ENCODE results near the gene PFKFB2. TPM values are rescaled to one million over a fixed set of nuclear protein-coding genes. Genes with fewer than 3 reads are reported as not detected.

The PFKFB2 gene
- total RNA-seq, 2 experiments from 2014 or later: 3.1 to 3.5 TPM

DNA sequence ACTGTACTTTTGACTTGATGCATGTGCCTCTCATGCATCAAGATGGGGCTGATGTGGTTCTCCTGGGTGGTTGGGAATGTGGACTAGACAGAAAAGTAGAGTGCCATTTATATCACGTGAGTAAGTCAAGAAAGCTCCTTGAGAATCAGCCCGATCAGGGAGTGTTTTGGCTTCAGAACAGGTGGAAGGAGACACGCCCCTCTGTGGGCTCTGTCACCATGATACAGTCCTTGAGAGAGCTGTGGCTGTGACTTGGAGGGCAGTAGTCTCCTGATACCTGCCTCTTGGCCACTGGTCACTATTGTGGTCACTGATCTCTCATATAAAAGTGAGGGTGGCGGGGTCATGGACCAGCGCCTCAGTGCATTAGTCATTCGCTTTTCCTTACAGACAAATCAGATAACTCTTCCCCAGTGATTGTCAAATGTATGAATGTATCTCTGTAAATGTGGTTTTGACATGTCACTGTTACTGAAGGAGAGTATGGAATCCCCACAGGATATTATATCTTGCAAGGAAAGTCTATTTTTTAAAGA lies 26.7 kb downstream of the PFKFB2 start:
- CTCF ChIA-PET: interaction anchor here (0.6 to 5.6 kb wide), 13 partner anchors 7 to 549 kb away, joined by 3 to 38 read pairs (median 4); partner anchors contain the start of gene PFKFB2
- Mint-ChIP-seq H3K4me1 (peaks cover 3% of the 10 kb centered on the region), H3K36me3 (ENCODE audit: low read depth) (no peaks in the 10 kb centered on the region), H3K9me3 (ENCODE audit: low read depth) (no peaks in the 10 kb centered on the region), H3K4me3 (no peak overlapping the region), H3K27me3 (peaks cover 12% of the 10 kb centered on the region), H3K27ac (no peak overlapping the region)
- POLR2A ChIA-PET: no interaction called here
- intact Hi-C loops (cut with DNase I, micrococcal nuclease): loop anchor here in 1 of 2 experiments (5.0 kb wide), 2 partner anchors 72 to 593 kb away; no protein-coding TSS in a partner anchor
- no peak for DNase-seq
- no peak for ATAC-seq

DNA sequence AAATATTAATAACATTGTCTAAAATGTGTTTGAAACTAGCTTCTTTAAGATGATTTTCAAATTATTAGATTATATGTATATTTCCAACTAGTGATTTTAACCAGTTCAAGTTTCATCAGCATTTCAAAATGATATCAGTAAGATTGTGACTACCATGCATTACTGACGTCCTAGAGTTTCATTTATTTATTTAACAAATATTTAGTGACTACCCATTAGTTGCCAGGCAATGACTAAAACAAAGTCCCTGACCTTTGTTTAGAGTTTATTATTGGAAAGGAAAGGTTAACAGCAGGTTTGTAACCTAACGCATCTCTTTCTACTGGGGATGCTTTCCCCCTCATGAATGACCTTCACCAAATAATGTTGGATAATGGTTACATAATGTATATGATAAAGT lies 28.0 kb downstream of the PFKFB2 start:
- ATAC-seq (no peak), DNase-seq (no peak)
- H3K27ac Mint-ChIP-seq: no peak overlapping the region
- ChIA-PET CTCF (interaction anchor here (0.6 to 5.6 kb wide), 8 partner anchors 8 to 419 kb away, joined by 3 to 38 read pairs (median 5); partner anchors contain the start of gene CR1), POLR2A (no interaction called here)
- H3K4me1 Mint-ChIP-seq: peaks cover 9% of the 10 kb centered on the region
- no peaks in the 10 kb centered on the region for H3K36me3 Mint-ChIP-seq (ENCODE audit: low read depth)
- H3K27me3 Mint-ChIP-seq: peaks cover 12% of the 10 kb centered on the region
- H3K9me3 Mint-ChIP-seq (ENCODE audit: low read depth): no peaks in the 10 kb centered on the region
- no peak overlapping the region for H3K4me3 Mint-ChIP-seq
- intact Hi-C loops (cut with DNase I, micrococcal nuclease): loop anchor here in 1 of 2 experiments (5.0 kb wide), 1 partner anchor 591 kb away; no protein-coding TSS in a partner anchor

DNA sequence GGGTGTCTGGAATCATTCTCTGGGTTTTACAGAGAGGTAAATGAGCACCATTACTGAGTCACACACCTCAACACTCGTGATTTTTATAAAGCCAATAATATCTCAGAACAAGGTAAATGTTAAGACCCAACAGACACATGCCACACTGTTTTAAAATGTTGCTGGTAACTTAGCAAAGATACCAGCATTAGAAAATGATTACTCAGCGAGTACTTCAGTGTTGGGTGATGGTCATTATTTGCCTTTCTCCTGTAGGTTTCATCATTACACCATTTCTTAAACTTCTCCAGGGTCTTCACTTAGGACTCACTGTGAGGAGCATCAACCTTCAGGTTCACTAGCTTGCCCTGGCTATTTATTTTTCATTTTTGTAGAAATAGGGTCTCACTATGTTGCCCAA lies 28.7 kb downstream of the PFKFB2 start:
- H3K4me3 Mint-ChIP-seq: no peak overlapping the region
- no peaks in the 10 kb centered on the region for H3K9me3 Mint-ChIP-seq (ENCODE audit: low read depth)
- POLR2A ChIA-PET: no interaction called here
- no peak overlapping the region for H3K27ac Mint-ChIP-seq
- DNase-seq: no peak
- peaks cover 9% of the 10 kb centered on the region for H3K4me1 Mint-ChIP-seq
- no peak for ATAC-seq
- CTCF ChIA-PET: interaction anchor here (0.8 to 5.6 kb wide), 6 partner anchors 9 to 418 kb away, joined by 3 to 38 read pairs (median 14); no protein-coding TSS in a partner anchor
- no peaks in the 10 kb centered on the region for H3K36me3 Mint-ChIP-seq (ENCODE audit: low read depth)
- peaks cover 12% of the 10 kb centered on the region for H3K27me3 Mint-ChIP-seq
- intact Hi-C loops (cut with DNase I, micrococcal nuclease): loop anchor here in 1 of 2 experiments (5.0 kb wide), 1 partner anchor 590 kb away; no protein-coding TSS in a partner anchor

DNA sequence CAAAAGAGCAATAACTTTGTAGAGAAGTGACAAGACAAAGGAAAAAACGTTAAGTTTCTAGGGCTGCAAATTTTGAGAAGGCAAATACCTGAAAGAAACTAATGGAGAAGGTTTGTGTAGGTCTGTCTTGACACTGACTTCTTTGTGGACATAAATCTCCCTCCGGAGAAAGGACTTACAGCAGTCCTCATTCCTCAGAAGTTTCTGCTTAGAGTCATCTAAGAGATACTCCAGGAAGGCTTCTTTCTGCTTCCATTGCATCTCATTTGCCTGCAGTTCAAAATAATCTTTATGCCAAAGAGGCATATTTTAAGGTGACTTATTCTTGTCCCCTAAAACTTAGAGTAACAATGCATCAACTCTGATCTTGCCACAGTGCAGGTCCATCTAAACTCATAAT lies 31.2 kb downstream of the PFKFB2 start:
- ATAC-seq (no peak), DNase-seq (no peak)
- ChIA-PET CTCF (interaction anchor here (0.5 to 5.6 kb wide), 24 partner anchors 8 to 588 kb away, joined by 3 to 38 read pairs (median 4); partner anchors contain the start of genes C1orf116 and PFKFB2), POLR2A (no interaction called here)
- Mint-ChIP-seq H3K9me3 (ENCODE audit: low read depth) (no peaks in the 10 kb centered on the region), H3K4me1 (peaks cover 15% of the 10 kb centered on the region), H3K36me3 (ENCODE audit: low read depth) (no peaks in the 10 kb centered on the region), H3K4me3 (no peak overlapping the region), H3K27me3 (peaks cover 7% of the 10 kb centered on the region), H3K27ac (no peak overlapping the region)
- intact Hi-C loops (cut with DNase I, micrococcal nuclease): loop anchor here (1.0 to 5.0 kb wide), 4 partner anchors 320 to 588 kb away; no protein-coding TSS in a partner anchor

DNA sequence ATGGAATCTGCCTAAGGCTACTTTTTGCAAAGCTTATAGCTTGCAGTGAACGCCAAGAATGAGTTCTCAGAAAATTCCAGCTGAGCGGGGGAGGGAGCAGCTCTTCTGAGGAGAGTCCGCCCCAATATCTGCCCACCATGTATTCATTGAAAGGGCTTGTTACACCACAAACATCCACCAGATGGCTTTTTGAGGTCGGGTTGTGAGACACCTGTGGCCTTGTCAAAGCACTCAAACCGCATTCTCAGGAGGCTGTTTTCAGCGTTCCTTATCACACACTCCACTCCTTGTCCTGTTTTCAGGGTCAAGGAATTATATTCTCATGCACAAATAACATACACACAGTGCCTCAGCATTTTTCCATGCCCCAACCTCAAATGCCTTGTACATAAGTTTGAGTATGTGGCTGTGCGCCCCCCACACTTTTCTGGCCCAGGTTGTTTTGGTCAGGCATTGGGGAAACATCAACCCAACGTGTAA lies 31.7 kb downstream of the PFKFB2 start:
- Mint-ChIP-seq H3K27me3 (peaks cover 7% of the 10 kb centered on the region), H3K27ac (no peak overlapping the region), H3K36me3 (ENCODE audit: low read depth) (no peaks in the 10 kb centered on the region), H3K4me3 (no peak overlapping the region), H3K9me3 (ENCODE audit: low read depth) (no peaks in the 10 kb centered on the region), H3K4me1 (peaks cover 20% of the 10 kb centered on the region)
- CTCF ChIA-PET: interaction anchor here (0.6 to 5.6 kb wide), 23 partner anchors 9 to 588 kb away, joined by 3 to 38 read pairs (median 4); partner anchors contain the start of genes C1orf116 and PFKFB2
- intact Hi-C loops (cut with DNase I, micrococcal nuclease): loop anchor here (1.0 to 5.0 kb wide), 4 partner anchors 320 to 588 kb away; no protein-coding TSS in a partner anchor
- ATAC-seq (peak; percentile 77), DNase-seq (peak; percentile 70)
- POLR2A ChIA-PET: no interaction called here

DNA sequence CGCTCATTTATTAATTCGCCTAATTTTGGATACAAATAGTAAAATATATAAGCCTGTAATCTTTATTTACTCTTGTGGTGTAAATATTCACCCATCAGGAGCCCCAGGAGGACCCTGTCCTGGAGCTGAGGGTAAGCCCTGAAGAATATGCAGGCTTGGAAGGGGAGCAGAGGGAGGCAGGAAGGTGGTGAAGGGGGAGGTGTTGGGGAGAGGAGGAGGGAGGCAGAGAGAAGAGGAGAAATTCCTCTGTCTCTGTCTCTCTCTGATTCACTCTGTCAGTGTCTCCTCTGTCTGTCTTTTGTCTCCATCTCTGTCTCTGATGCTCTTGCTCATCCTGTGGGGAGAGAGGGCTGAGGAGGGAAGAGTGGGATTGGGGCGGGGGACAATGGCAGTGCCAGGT lies 32.8 kb downstream of the PFKFB2 start:
- peaks cover 7% of the 10 kb centered on the region for H3K27me3 Mint-ChIP-seq
- no peak for ATAC-seq
- intact Hi-C loops (cut with DNase I, micrococcal nuclease): no loop called here
- H3K4me1 Mint-ChIP-seq: peaks cover 23% of the 10 kb centered on the region
- no peak for DNase-seq
- H3K4me3 Mint-ChIP-seq: no peak overlapping the region
- H3K36me3 Mint-ChIP-seq (ENCODE audit: low read depth): no peaks in the 10 kb centered on the region
- ChIA-PET POLR2A (no interaction called here), CTCF (interaction anchor here (0.6 to 1.4 kb wide), 2 partner anchors 34 to 288 kb away, joined by 3 to 4 read pairs; no protein-coding TSS in a partner anchor)
- H3K27ac Mint-ChIP-seq: no peak overlapping the region
- H3K9me3 Mint-ChIP-seq (ENCODE audit: low read depth): no peaks in the 10 kb centered on the region

DNA sequence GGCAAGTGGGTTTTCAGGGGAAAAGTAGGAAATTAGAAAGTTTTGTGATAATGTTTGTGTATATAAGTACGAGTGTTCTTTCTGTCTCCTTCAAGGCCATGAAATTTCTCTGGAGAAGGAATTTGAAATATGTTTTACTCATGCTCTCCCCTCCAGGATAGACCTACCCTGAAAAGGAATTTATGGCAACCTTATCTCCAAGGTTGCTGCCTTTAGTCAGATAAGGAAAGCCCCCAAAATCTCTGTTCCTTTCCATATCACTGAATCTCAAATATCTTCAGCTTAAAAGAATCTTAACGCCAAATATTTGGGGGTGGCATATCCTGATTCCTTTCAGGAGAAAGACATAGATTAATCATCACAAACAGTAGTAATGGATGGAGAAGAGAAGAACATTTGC lies 35.1 kb downstream of the PFKFB2 start:
- ATAC-seq: no peak
- H3K27ac Mint-ChIP-seq: no peak overlapping the region
- CTCF ChIA-PET: interaction anchor here (0.7 to 1.5 kb wide), 2 partner anchors 10 to 35 kb away, joined by 3 read pairs; partner anchors contain the start of gene PFKFB2

DNA sequence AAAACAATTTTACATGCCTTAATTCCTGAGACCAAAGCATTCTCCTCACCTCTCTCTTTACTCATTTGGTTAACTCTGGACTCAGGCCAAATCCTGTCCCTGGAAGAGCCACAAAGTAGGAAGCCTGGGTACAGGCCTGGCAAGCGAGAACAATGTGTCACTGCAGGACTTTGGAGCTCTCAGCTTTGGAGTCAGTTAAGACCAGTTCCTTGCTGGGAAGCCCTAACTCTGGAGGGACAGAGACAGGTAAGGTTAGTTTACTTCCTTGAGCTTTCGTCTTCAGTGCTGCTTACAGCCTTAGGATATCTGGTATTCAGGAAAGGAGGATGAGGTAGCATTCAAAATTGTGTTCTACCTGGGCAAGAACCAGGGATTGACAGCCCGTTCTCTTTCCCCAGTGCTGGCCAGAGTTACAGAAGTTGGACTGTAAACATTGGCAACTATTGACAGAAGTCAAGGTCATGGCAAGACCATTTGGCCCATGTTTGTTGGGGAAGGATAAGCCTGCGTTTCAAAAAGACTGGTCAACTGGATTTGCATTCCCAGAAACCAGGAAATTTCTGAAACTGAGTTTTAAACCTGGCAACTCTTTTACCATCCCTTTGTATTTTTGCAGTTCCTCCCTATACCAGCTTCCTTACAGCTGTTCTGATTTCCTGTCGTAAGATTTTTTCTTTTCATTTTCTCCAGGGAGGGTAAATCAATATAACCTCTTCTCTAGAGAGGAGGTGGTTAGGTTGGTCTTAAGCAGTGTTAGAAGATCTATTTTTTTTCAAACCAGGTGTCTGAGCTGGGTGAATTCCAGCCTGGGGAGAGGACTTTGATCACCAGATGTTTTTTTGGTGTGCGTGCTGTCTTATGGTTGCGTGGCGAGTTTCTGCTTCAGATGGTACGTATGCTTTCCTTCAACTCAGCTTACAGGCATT lies 35.9 kb downstream of the PFKFB2 start, which contains the start of gene C4BPB:
Gene C4BPB, plus strand, starts transcription at position 160 of the 926 bp plus-strand sequence. Its CDS starts 672 bp downstream, at position 832.
- peak; percentile 53 for ATAC-seq
- Mint-ChIP-seq H3K4me1 (peaks cover 23% of the 10 kb centered on the region), H3K9me3 (ENCODE audit: low read depth) (no peaks in the 10 kb centered on the region), H3K36me3 (ENCODE audit: low read depth) (no peaks in the 10 kb centered on the region), H3K27me3 (no peaks in the 10 kb centered on the region), H3K27ac (peak within 1 kb of the TSS; percentile 48), H3K4me3 (peak within 1 kb of the TSS; percentile 54)
- intact Hi-C loops (cut with DNase I, micrococcal nuclease): no loop called here
- ChIA-PET POLR2A (interaction anchor here (0.7 kb wide), 1 partner anchor 360 kb away, joined by 3 read pairs; no protein-coding TSS in a partner anchor), CTCF (interaction anchor here (0.7 to 2.3 kb wide), 8 partner anchors 9 to 410 kb away, joined by 3 to 9 read pairs (median 4); partner anchors contain the start of gene PFKFB2)
- peak; percentile 32 for DNase-seq

More for the DNA sequence above, 35.1 kb downstream of the PFKFB2 start:
- Mint-ChIP-seq H3K36me3 (ENCODE audit: low read depth) (no peaks in the 10 kb centered on the region), H3K27me3 (peaks cover 1% of the 10 kb centered on the region), H3K4me3 (no peak overlapping the region), H3K9me3 (ENCODE audit: low read depth) (no peaks in the 10 kb centered on the region), H3K4me1 (peaks cover 23% of the 10 kb centered on the region)
- no peak for DNase-seq
- POLR2A ChIA-PET: no interaction called here
- intact Hi-C loops (cut with DNase I, micrococcal nuclease): no loop called here

DNA sequence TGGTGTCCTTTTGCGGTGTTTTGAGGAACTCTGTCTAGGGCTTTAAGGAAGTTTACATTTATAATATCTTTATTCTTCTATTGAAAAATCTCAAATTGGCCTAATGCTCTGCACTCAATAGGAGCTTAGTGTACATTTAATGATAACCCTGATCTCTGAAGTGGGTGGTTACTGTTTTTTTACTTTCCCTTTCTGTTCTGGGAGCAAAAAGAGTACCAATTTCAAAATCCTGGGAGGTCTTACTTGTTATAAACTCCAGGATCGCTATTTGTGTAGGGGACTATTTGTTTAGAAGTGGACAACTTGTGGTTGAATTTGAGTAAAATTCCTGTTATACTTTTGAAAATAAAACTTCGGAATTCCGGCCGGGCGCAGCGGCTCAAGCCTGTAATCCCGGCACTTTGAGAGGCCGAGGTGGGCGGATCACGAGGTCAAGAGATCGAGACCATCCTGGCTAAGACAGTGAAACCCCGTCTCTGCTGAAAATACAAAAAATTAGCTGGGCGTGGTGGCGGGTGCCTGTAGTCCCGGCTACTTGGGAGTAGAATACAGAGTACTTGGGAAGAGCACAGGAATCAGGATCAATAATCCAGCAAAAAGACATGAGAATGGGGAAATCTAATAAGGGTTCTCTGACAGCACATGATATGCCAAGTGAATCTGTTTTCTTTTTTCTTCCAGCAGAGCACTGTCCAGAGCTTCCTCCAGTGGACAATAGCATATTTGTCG lies 36.7 kb downstream of the PFKFB2 start:
- Mint-ChIP-seq H3K27me3 (no peaks in the 10 kb centered on the region), H3K27ac (peak overlapping the region; percentile 48), H3K36me3 (ENCODE audit: low read depth) (no peaks in the 10 kb centered on the region), H3K4me1 (peaks cover 19% of the 10 kb centered on the region), H3K4me3 (peak overlapping the region; percentile 54), H3K9me3 (ENCODE audit: low read depth) (no peaks in the 10 kb centered on the region)
- intact Hi-C loops (cut with DNase I, micrococcal nuclease): no loop called here
- POLR2A ChIA-PET: interaction anchor here (0.6 to 0.7 kb wide), 2 partner anchors 269 to 359 kb away, joined by 3 to 9 read pairs; no protein-coding TSS in a partner anchor
- DNase-seq (no peak), ATAC-seq (peak; percentile 52)
- CTCF ChIA-PET: interaction anchor here (0.7 to 2.3 kb wide), 6 partner anchors 8 to 410 kb away, joined by 3 to 9 read pairs (median 4); no protein-coding TSS in a partner anchor

DNA sequence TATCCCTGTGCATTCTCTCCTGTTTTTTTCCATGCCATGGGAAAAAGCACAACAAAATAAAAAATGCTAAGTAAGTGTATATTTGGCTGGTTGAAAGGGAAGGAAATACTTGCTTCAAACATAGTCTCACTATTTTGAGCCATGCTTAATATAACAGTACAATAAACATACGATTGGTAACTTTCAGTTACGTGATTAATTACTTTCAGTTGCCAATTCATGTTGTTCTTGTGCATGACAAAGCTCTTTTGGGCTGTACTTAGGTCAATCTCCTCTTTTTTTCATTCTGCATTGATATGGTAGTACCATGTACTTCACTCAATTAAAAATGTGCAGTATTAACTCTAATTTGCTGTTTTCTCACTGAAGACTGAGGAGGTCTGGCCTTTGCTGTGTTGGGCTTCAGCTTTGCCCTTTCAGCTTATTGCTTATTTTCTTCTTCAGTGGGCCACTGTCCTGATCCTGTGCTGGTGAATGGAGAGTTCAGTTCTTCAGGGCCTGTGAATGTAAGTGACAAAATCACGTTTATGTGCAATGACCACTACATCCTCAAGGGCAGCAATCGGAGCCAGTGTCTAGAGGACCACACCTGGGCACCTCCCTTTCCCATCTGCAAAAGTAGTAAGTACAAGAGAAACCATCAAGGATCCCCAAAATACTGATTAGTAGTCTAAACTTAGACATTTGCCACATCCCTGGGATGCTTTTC lies 38.3 kb downstream of the PFKFB2 start:
- ATAC-seq: no peak
- no peak overlapping the region for H3K27ac Mint-ChIP-seq
- H3K4me3 Mint-ChIP-seq: no peak overlapping the region
- intact Hi-C loops (cut with DNase I, micrococcal nuclease): no loop called here
- ChIA-PET CTCF (interaction anchor here (1.1 kb wide), 1 partner anchor 11 kb away, joined by 3 read pairs; no protein-coding TSS in a partner anchor), POLR2A (no interaction called here)
- H3K27me3 Mint-ChIP-seq: peaks cover 2% of the 10 kb centered on the region
- H3K9me3 Mint-ChIP-seq (ENCODE audit: low read depth): no peaks in the 10 kb centered on the region
- no peak for DNase-seq
- no peaks in the 10 kb centered on the region for H3K36me3 Mint-ChIP-seq (ENCODE audit: low read depth)
- H3K4me1 Mint-ChIP-seq: peaks cover 13% of the 10 kb centered on the region
